Measurements from ENCODE around the gene OR6B1. TPM values are rescaled to one million over a fixed set of nuclear protein-coding genes. Genes with fewer than 3 reads are reported as not detected.

The OR6B1 gene
- total RNA-seq, result not detected

GRCh38 chr7:144000020-144000419, at the start of gene OR6B1:
OR6B1 (plus strand) TSS chr7:144000320; CDS start chr7:144003997, 3,677 bp downstream.
- intact Hi-C loops (cut with DNase I), result no loop called here
- WGBS, 2 donors, result 73 to 75% methylated on average over 4 of the region's 4 CpGs
- no peaks in the 10 kb centered on the region for H3K9me3 ChIP-seq
- DNase-seq, result no peak
- no peak for TF ChIP-seq POLR2A (IDR thresholded peaks at IDR 0.05)
- H3K4me1 ChIP-seq, result no peaks in the 10 kb centered on the region
- H3K27me3 ChIP-seq, result no peaks in the 10 kb centered on the region
- no peak within 1 kb of the TSS for H3K4me3 ChIP-seq
- H3K36me3 ChIP-seq, result no peaks in the 10 kb centered on the region
- H3K27ac ChIP-seq, result no peak within 1 kb of the TSS

GRCh38 chr7:143953421-143953820, 46.7 kb upstream of the OR6B1 start:
- DNase-seq, result no peak
- TF ChIP-seq CTCF (IDR thresholded peaks at IDR 0.05), result no peak
- intact Hi-C loops (cut with DNase I), result no loop called here
- Histone ChIP-seq H3K4me1 (no peaks in the 10 kb centered on the region), H3K27me3 (no peaks in the 10 kb centered on the region), H3K36me3 (no peaks in the 10 kb centered on the region), H3K9me3 (no peaks in the 10 kb centered on the region), H3K27ac (no peak overlapping the region), H3K4me3 (no peak overlapping the region)
- 54 to 57% methylated on average over 3 of the region's 3 CpGs for WGBS, 2 donors

GRCh38 chr7:143954135-143954534, 46.0 kb upstream of the OR6B1 start:
- DNase-seq, result no peak
- intact Hi-C loops (cut with DNase I), result no loop called here

GRCh38 chr7:143954544-143954943, 45.6 kb upstream of the OR6B1 start, which contains the start of gene OR2F1:
OR2F1 (plus strand) TSS chr7:143954844; CDS start chr7:143959971, 5,127 bp downstream.
- 66 to 74% methylated on average over 3 of the region's 3 CpGs for WGBS, 2 donors
- no peak within 1 kb of the TSS for H3K27ac ChIP-seq
- no peak for DNase-seq
- no peaks in the 10 kb centered on the region for H3K36me3 ChIP-seq
- H3K9me3 ChIP-seq, result no peaks in the 10 kb centered on the region
- no peak within 1 kb of the TSS for H3K4me3 ChIP-seq
- no peaks in the 10 kb centered on the region for H3K4me1 ChIP-seq
- H3K27me3 ChIP-seq, result no peaks in the 10 kb centered on the region
- intact Hi-C loops (cut with DNase I), result no loop called here
- TF ChIP-seq CTCF (IDR thresholded peaks at IDR 0.05), result no peak
- no peak for TF ChIP-seq POLR2A (IDR thresholded peaks at IDR 0.05)

More at GRCh38 chr7:143954135-143954534, 46.0 kb upstream of the OR6B1 start:
- Histone ChIP-seq H3K4me1 (no peaks in the 10 kb centered on the region), H3K27me3 (no peaks in the 10 kb centered on the region), H3K4me3 (no peak overlapping the region), H3K9me3 (no peaks in the 10 kb centered on the region), H3K36me3 (no peaks in the 10 kb centered on the region), H3K27ac (no peak overlapping the region)
- 60 to 75% methylated on average over 2 of the region's 2 CpGs for WGBS, 2 donors
- no peak for TF ChIP-seq CTCF (IDR thresholded peaks at IDR 0.05)
- TF ChIP-seq POLR2A (IDR thresholded peaks at IDR 0.05), result no peak

- H3K4me3 ChIP-seq, result no peak overlapping the region
- H3K27ac ChIP-seq, result no peak overlapping the region
- H3K9me3 ChIP-seq, result no peaks in the 10 kb centered on the region
- H3K36me3 ChIP-seq, result no peaks in the 10 kb centered on the region
- intact Hi-C loops (cut with DNase I), result no loop called here
- no peak for TF ChIP-seq CTCF (IDR thresholded peaks at IDR 0.05)
- TF ChIP-seq POLR2A (IDR thresholded peaks at IDR 0.05), result no peak
- H3K4me1 ChIP-seq, result no peaks in the 10 kb centered on the region
- no peaks in the 10 kb centered on the region for H3K27me3 ChIP-seq
- DNase-seq, result no peak
- WGBS, 2 donors, result 36 to 38% methylated on average over 3 of the region's 3 CpGs
Observed at GRCh38 chr7:143958781-143959180, 41.3 kb upstream of the OR6B1 start.

Data from esophagus squamous epithelium (tissue), 5 donors.